Stomach (tissue), 9 donors: ENCODE measurements around the gene TESK1. TPM values are rescaled to one million over a fixed set of nuclear protein-coding genes. Genes with fewer than 3 reads are reported as not detected.
"Not testable (repeated sequence)": the region's sequence is repeated elsewhere in the genome, so short reads cannot be mapped to it uniquely, and the experiment has no call there.

Source experiments
- DNase-seq, 2 donors: peaks; one replicate each; pipeline versions ENCODE4 v3.0.0 to v3.0.0-alpha.2; 2013 to 2019
- H3K27ac ChIP-seq, 5 donors: fragments of 200-600 bp in 4 of 5; sonication (generic) in 4 of 5; one replicate each; pipeline ENCODE4 v1.5.1; 2013 to 2019; ENCODE audit warnings: mild to moderate bottlenecking in 1 of 5, moderate library complexity in 1 of 5
- H3K27me3 ChIP-seq, 3 donors: fragments of 200-600 bp; sonication (generic); one replicate each; pipeline ENCODE4 v1.5.1; 2017 to 2019; ENCODE audit warnings: mixed run types in 1 of 3
- H3K36me3 ChIP-seq, 4 donors: fragments of 200-600 bp; sonication (generic); 1 replicate in 3 of 4; 2 replicates in 1 of 4; pipeline ENCODE4 v1.5.1; 2016 to 2019
- H3K4me1 ChIP-seq, 4 donors: fragments of 200-600 bp; sonication (generic); one replicate each; pipeline ENCODE4 v1.5.1; 2016 to 2019
- H3K4me3 ChIP-seq, 4 donors: fragments of 200-600 bp; sonication (generic) in 3 of 4; one replicate each; pipeline ENCODE4 v1.5.1; 2016 to 2019; ENCODE audit warnings: mild to moderate bottlenecking in 1 of 4
- H3K9me3 ChIP-seq, 4 donors: fragments of 200-600 bp; sonication (generic); one replicate each; pipeline ENCODE4 v1.5.1; 2016 to 2019
- EP300 ChIP-seq: sonication (generic); formaldehyde crosslinking; IDR thresholded peaks from one replicate; pipeline ENCODE4 v1.6.1; 2017; ENCODE audit warnings: antibody characterized with exemption
- POLR2A ChIP-seq, 4 donors: fragments of 450-650 bp; IDR thresholded peaks; one replicate each; pipeline ENCODE4 v1.6.1; 2016; ENCODE audit warnings: antibody characterized with exemption in 4 of 4, control low read depth in 2 of 4, mild to moderate bottlenecking in 1 of 4, moderate library complexity in 1 of 4
- POLR2AphosphoS5 ChIP-seq, 3 donors: sonication (generic); formaldehyde crosslinking; IDR thresholded peaks; one replicate each; pipeline ENCODE4 v1.6.1; 2016; ENCODE audit warnings: antibody characterized with exemption in 3 of 3
- WGBS, 5 donors: extraction: QIAGEN DNeasy Blood & Tissue Kit in 3 of 5; methylation state at CpG; one replicate each; pipeline versions ENCODE4 v1.1.5 to v1.1.7; 2013 to 2018; 5-methylcytosine and 5-hydroxymethylcytosine counted together
- intact Hi-C: fragments of 100-400 bp; cut with DNase I; formaldehyde crosslinking; loops from one replicate; pipeline ENCODE4 v1.15.1; 2023; ENCODE audit warnings: low total_unique reads
- polyA plus RNA-seq, 3 donors: library from polyadenylated mRNA; stranded (reverse); fragments of 200-250 nt; gene quantifications; one replicate each; pipeline ENCODE4 v1.2.3, GENCODE V29; 2013
- total RNA-seq, 5 donors: library from RNA; depleted of rRNA; stranded (reverse); fragments of >200 nt; gene quantifications; one replicate each; pipeline versions ENCODE4 v1.1.0 to v1.2.3, GENCODE V29; 2014 to 2016
- TF ChIP-seq, protein P1 (sequence below), 7 experiments: fragments of 450-650 bp in 4 of 7; fragments of 200-600 bp in 3 of 7; sonication (generic) in 3 of 7; IDR thresholded peaks; one replicate each; pipeline ENCODE4 v1.5.1; 2016 to 2019; ENCODE audit warnings: antibody characterized with exemption in 7 of 7, control low read depth in 2 of 7, mild to moderate bottlenecking in 1 of 7
- donor health status: healthy with polysubstance abuse.
- donor health status: Bipolar disorder and iron deficiency.
- donor health status: healthy.

The TESK1 gene
- total and polyA plus RNA-seq, 8 donors = 11.9 to 56.8 (median 31.1) TPM

- intact Hi-C loops = no loop called here
- TF ChIP-seq POLR2AphosphoS5 (IDR thresholded peaks at IDR 0.05) = no peak
- no peak for TF ChIP-seq EP300
- TF ChIP-seq, protein P1, sequence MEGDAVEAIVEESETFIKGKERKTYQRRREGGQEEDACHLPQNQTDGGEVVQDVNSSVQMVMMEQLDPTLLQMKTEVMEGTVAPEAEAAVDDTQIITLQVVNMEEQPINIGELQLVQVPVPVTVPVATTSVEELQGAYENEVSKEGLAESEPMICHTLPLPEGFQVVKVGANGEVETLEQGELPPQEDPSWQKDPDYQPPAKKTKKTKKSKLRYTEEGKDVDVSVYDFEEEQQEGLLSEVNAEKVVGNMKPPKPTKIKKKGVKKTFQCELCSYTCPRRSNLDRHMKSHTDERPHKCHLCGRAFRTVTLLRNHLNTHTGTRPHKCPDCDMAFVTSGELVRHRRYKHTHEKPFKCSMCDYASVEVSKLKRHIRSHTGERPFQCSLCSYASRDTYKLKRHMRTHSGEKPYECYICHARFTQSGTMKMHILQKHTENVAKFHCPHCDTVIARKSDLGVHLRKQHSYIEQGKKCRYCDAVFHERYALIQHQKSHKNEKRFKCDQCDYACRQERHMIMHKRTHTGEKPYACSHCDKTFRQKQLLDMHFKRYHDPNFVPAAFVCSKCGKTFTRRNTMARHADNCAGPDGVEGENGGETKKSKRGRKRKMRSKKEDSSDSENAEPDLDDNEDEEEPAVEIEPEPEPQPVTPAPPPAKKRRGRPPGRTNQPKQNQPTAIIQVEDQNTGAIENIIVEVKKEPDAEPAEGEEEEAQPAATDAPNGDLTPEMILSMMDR (IDR thresholded peaks at IDR 0.05) = no peak
- TF ChIP-seq POLR2A (IDR thresholded peaks at IDR 0.05) = no peak
- H3K4me3 ChIP-seq = no peak overlapping the region
- no peak for DNase-seq
- no peak overlapping the region for H3K27ac ChIP-seq
- peaks cover 26 to 39% (median 35%) of the 10 kb centered on the region in 4 donors for H3K36me3 ChIP-seq
- H3K9me3 ChIP-seq = no peaks in the 10 kb centered on the region
- peaks cover 13 to 30% (median 21%) of the 10 kb centered on the region in 4 donors for H3K4me1 ChIP-seq
- 84 to 89% (median 87%) methylated on average over 13 of the region's 13 CpGs for WGBS, 5 donors
- H3K27me3 ChIP-seq = no peaks in the 10 kb centered on the region
Observed at GRCh38 chr9:35609820-35610163, 4.7 kb downstream of the TESK1 start.

DNA sequence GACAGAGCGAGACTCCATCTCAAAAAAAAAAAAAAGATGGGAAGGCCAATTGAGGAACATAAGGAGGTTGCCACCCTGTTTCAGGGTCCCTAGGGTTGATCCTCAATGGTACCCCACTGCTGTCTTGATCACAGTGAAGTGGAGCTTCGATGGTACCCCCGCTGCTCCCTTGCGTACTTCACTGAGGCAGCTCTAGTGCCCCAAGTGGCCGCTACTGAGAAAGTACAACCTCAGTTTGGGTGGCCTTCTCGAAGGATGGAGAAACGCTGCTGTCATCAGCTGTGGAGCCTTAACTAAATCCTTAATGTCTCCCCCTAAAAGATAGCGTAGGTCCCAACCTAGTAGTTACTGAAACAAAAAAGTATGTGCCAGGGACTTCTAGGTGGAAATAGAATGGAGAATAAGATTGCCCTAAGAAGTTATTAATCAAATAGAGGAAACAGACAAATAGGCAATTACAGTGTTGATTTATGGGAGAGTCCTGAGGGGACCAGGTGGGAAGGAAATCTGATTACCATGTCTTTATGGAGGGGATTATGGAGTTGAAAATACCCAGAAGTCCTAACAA lies 6.3 kb downstream of the TESK1 start:
- H3K4me1 ChIP-seq = peaks cover 7 to 21% (median 12%) of the 10 kb centered on the region in 4 donors
- no peak overlapping the region for H3K27ac ChIP-seq
- intact Hi-C loops = no loop called here
- peaks cover 0 to under 1% (median 0%) of the 10 kb centered on the region in 3 donors for H3K27me3 ChIP-seq
- DNase-seq = peak; percentile 45 to 74
- TF ChIP-seq EP300 = no peak
- peak in 1 of 3 donors; percentile 16 for TF ChIP-seq POLR2AphosphoS5 (IDR thresholded peaks at IDR 0.05)
- TF ChIP-seq, protein P1 (IDR thresholded peaks at IDR 0.05) = peak in 5 of 7 experiments; percentile 22 to 53 (median 34)
- no peak for TF ChIP-seq POLR2A (IDR thresholded peaks at IDR 0.05)
- H3K9me3 ChIP-seq = no peaks in the 10 kb centered on the region
- peaks cover 26 to 39% (median 35%) of the 10 kb centered on the region in 4 donors for H3K36me3 ChIP-seq
- WGBS, 5 donors = 16 to 22% (median 18%) methylated on average over 8 of the region's 8 CpGs
- no peak overlapping the region for H3K4me3 ChIP-seq

DNA sequence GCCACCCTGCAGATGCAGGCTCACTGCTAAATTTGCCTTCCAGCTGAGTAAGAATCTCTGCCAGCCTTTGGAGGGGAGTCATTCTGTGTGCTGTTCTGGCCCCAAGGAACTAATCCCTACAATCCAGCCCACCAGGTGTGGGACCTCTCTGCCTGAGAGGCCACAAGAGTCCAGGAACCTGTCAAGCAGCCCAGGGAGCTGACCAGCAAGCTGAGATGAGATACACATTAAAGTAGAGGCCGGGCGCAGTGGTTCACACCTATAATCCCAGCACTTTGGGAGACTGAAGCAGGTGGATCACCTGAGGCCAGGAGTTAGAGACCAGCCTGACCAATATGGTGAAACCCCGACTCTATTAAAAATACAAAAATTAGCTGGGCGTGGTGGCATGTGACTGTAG lies 7.0 kb downstream of the TESK1 start:
- H3K27ac ChIP-seq, H3K4me3 ChIP-seq: not testable (repeated sequence)
- 84 to 94% (median 90%) methylated on average over 4 of the region's 4 CpGs for WGBS, 5 donors

DNA sequence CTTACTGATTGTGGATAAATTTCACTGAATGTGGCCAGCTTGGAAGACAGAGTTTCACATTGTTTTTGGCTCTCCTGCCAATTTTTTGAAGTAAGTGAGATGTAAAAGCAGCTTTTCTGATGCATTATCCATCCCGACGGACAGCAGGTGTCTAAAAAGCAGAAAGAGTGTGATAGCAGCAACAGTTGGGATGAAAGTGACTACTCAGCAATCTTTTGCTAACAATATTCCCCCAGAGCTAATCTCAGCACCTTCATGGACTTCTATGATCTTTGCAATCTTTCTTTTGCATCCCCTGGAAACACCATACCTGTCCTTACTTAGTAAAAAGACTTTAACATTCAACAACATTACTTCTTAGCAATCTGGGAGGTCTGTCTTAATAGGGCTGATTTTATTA lies 7.8 kb downstream of the TESK1 start:
- 74 to 97% (median 91%) methylated on average over 2 of the region's 2 CpGs for WGBS, 5 donors
- H3K27me3 ChIP-seq = peaks cover 0 to 16% (median 0%) of the 10 kb centered on the region in 3 donors

More for the DNA sequence above, 7.0 kb downstream of the TESK1 start:
- H3K27me3 ChIP-seq, DNase-seq, H3K9me3 ChIP-seq, intact Hi-C loops: not testable (repeated sequence)
- Histone ChIP-seq H3K4me1 (peaks cover 0 to 20% (median 10%) of the 10 kb centered on the region in 4 donors), H3K36me3 (peaks cover 26 to 37% (median 33%) of the 10 kb centered on the region in 4 donors)

More for the DNA sequence above, 7.8 kb downstream of the TESK1 start:
- no peak for DNase-seq
- intact Hi-C loops = no loop called here
- Histone ChIP-seq H3K9me3 (no peaks in the 10 kb centered on the region), H3K27ac (no peak overlapping the region), H3K4me1 (peaks cover 0 to 22% (median 14%) of the 10 kb centered on the region in 4 donors), H3K36me3 (peaks cover 21 to 29% (median 26%) of the 10 kb centered on the region in 4 donors), H3K4me3 (no peak overlapping the region)
- TF ChIP-seq, protein P1 (IDR thresholded peaks at IDR 0.05) = no peak
- TF ChIP-seq POLR2AphosphoS5 (IDR thresholded peaks at IDR 0.05) (no peak), POLR2A (IDR thresholded peaks at IDR 0.05) (no peak), EP300 (no peak)
